Measurements from ENCODE around the gene DSG4. TPM values are rescaled to one million over a fixed set of nuclear protein-coding genes. Genes with fewer than 3 reads are reported as not detected.
"Not testable (repeated sequence)": the region's sequence is repeated elsewhere in the genome, so short reads cannot be mapped to it uniquely, and the experiment has no call there.

The DSG4 gene
- not detected in 2 replicates for total RNA-seq (2014; rRNA removed; shearing (Covaris generic); ENCODE audit: low replicate concordance)

- H3K9me3 ChIP-seq: no peaks in the 10 kb centered on the region
- no peak for DNase-seq
- H3K4me3 ChIP-seq: no peak within 1 kb of the TSS
- no peaks in the 10 kb centered on the region for H3K36me3 ChIP-seq
- H3K27me3 ChIP-seq: no peaks in the 10 kb centered on the region
These were observed at the start of gene DSG4 for GRCh38 chr18:31376477-31376876. Gene DSG4 (plus strand): TSS chr18:31376777. CDS start chr18:31376912, 135 bp downstream.

GRCh38 chr18:31329787-31330438 lies 46.7 kb upstream of the DSG4 start:
- Histone ChIP-seq H3K4me3 (no peak overlapping the region), H3K9me3 (no peaks in the 10 kb centered on the region), H3K27me3 (peaks cover 2% of the 10 kb centered on the region; the same call in 1 of the 2 replicates), H3K36me3 (no peaks in the 10 kb centered on the region)
- DNase-seq: no peak

GRCh38 chr18:31343454-31343853 lies 33.1 kb upstream of the DSG4 start:
- Histone ChIP-seq H3K4me3 (no peak overlapping the region), H3K27me3 (no peaks in the 10 kb centered on the region), H3K9me3 (no peaks in the 10 kb centered on the region), H3K36me3 (no peaks in the 10 kb centered on the region)
- DNase-seq: no peak

- not testable (repeated sequence) for H3K9me3 ChIP-seq, DNase-seq, H3K4me3 ChIP-seq, H3K27me3 ChIP-seq, H3K36me3 ChIP-seq
These were observed 23.2 kb upstream of the DSG4 start for GRCh38 chr18:31353336-31353735.

- no peak for DNase-seq
- Histone ChIP-seq H3K27me3 (no peaks in the 10 kb centered on the region), H3K9me3 (no peaks in the 10 kb centered on the region), H3K4me3 (no peak overlapping the region), H3K36me3 (no peaks in the 10 kb centered on the region)
These were observed 21.6 kb upstream of the DSG4 start for GRCh38 chr18:31354990-31355389.

- no peak overlapping the region for H3K4me3 ChIP-seq
- H3K9me3 ChIP-seq: no peaks in the 10 kb centered on the region
- no peaks in the 10 kb centered on the region for H3K36me3 ChIP-seq
- no peak for DNase-seq
- H3K27me3 ChIP-seq: no peaks in the 10 kb centered on the region
These were observed 20.6 kb upstream of the DSG4 start for GRCh38 chr18:31356025-31356424.

GRCh38 chr18:31364190-31364589 lies 12.4 kb upstream of the DSG4 start:
- no peaks in the 10 kb centered on the region for H3K9me3 ChIP-seq
- no peaks in the 10 kb centered on the region for H3K27me3 ChIP-seq
- no peak for DNase-seq
- no peak overlapping the region for H3K4me3 ChIP-seq
- H3K36me3 ChIP-seq: no peaks in the 10 kb centered on the region

- no peaks in the 10 kb centered on the region for H3K27me3 ChIP-seq
- DNase-seq: no peak
- H3K36me3 ChIP-seq: no peaks in the 10 kb centered on the region
- H3K9me3 ChIP-seq: no peaks in the 10 kb centered on the region
- H3K4me3 ChIP-seq: no peak overlapping the region
These were observed 7.1 kb upstream of the DSG4 start for GRCh38 chr18:31369478-31369877.

GRCh38 chr18:31371989-31372388 lies 4.6 kb upstream of the DSG4 start:
- Histone ChIP-seq H3K27me3 (no peaks in the 10 kb centered on the region), H3K36me3 (no peaks in the 10 kb centered on the region), H3K9me3 (no peaks in the 10 kb centered on the region), H3K4me3 (no peak overlapping the region)
- no peak for DNase-seq

- DNase-seq: no peak
- H3K27me3 ChIP-seq: no peaks in the 10 kb centered on the region
- no peak overlapping the region for H3K4me3 ChIP-seq
- no peaks in the 10 kb centered on the region for H3K36me3 ChIP-seq
- no peaks in the 10 kb centered on the region for H3K9me3 ChIP-seq
These were observed 2.9 kb upstream of the DSG4 start for GRCh38 chr18:31373641-31374040.

- Histone ChIP-seq H3K4me3 (no peak overlapping the region), H3K27me3 (no peaks in the 10 kb centered on the region; the same call in 1 of the 2 replicates), H3K9me3 (no peaks in the 10 kb centered on the region), H3K36me3 (no peaks in the 10 kb centered on the region)
- DNase-seq: no peak
These were observed 4.3 kb downstream of the DSG4 start for GRCh38 chr18:31380912-31381311.

- no peaks in the 10 kb centered on the region for H3K36me3 ChIP-seq
- DNase-seq: no peak
- H3K4me3 ChIP-seq: no peak overlapping the region
- no peaks in the 10 kb centered on the region; the same call in 1 of the 2 replicates for H3K27me3 ChIP-seq
- H3K9me3 ChIP-seq: no peaks in the 10 kb centered on the region
These were observed 5.5 kb downstream of the DSG4 start for GRCh38 chr18:31382107-31382506.

- H3K36me3 ChIP-seq: no peaks in the 10 kb centered on the region
- no peaks in the 10 kb centered on the region for H3K9me3 ChIP-seq
- H3K27me3 ChIP-seq: no peaks in the 10 kb centered on the region; the same call in 1 of the 2 replicates
- H3K4me3 ChIP-seq: no peak overlapping the region
- DNase-seq: no peak
These were observed 10.2 kb downstream of the DSG4 start for GRCh38 chr18:31386741-31387140.

- no peaks in the 10 kb centered on the region for H3K9me3 ChIP-seq
- DNase-seq: no peak
- H3K27me3 ChIP-seq: no peaks in the 10 kb centered on the region
- no peaks in the 10 kb centered on the region for H3K36me3 ChIP-seq
- no peak overlapping the region for H3K4me3 ChIP-seq
These were observed 16.7 kb downstream of the DSG4 start for GRCh38 chr18:31393286-31393685.

GRCh38 chr18:31396796-31397612 lies 20.4 kb downstream of the DSG4 start:
- Histone ChIP-seq H3K36me3 (no peaks in the 10 kb centered on the region), H3K27me3 (peaks cover 6% of the 10 kb centered on the region; the same call in 1 of the 2 replicates), H3K4me3 (no peak overlapping the region), H3K9me3 (no peaks in the 10 kb centered on the region)
- no peak for DNase-seq

- no peaks in the 10 kb centered on the region for H3K36me3 ChIP-seq
- no peaks in the 10 kb centered on the region for H3K9me3 ChIP-seq
- no peak for DNase-seq
- no peak overlapping the region for H3K4me3 ChIP-seq
- peaks cover 6% of the 10 kb centered on the region; the same call in 1 of the 2 replicates for H3K27me3 ChIP-seq
These were observed 21.6 kb downstream of the DSG4 start for GRCh38 chr18:31398191-31398590.

- Histone ChIP-seq H3K9me3 (no peaks in the 10 kb centered on the region), H3K4me3 (no peak overlapping the region), H3K36me3 (no peaks in the 10 kb centered on the region), H3K27me3 (peaks cover 7% of the 10 kb centered on the region; the same call in 1 of the 2 replicates)
- DNase-seq: no peak
These were observed 22.9 kb downstream of the DSG4 start for GRCh38 chr18:31399306-31400032.
